C4-2B (cell line): ENCODE measurements around the gene KCNQ4.

Experiments
- ZFX ChIP-seq: fragments of 450-650 bp; IDR thresholded peaks from 2 replicates; pipeline ENCODE4 v1.6.1; 2017
- TF ChIP-seq, protein P1 (sequence below): fragments of 450-650 bp; conservative IDR thresholded peaks from 2 replicates; pipeline ENCODE4 v1.5.1; 2017; ENCODE audit warnings: mild to moderate bottlenecking

DNA sequence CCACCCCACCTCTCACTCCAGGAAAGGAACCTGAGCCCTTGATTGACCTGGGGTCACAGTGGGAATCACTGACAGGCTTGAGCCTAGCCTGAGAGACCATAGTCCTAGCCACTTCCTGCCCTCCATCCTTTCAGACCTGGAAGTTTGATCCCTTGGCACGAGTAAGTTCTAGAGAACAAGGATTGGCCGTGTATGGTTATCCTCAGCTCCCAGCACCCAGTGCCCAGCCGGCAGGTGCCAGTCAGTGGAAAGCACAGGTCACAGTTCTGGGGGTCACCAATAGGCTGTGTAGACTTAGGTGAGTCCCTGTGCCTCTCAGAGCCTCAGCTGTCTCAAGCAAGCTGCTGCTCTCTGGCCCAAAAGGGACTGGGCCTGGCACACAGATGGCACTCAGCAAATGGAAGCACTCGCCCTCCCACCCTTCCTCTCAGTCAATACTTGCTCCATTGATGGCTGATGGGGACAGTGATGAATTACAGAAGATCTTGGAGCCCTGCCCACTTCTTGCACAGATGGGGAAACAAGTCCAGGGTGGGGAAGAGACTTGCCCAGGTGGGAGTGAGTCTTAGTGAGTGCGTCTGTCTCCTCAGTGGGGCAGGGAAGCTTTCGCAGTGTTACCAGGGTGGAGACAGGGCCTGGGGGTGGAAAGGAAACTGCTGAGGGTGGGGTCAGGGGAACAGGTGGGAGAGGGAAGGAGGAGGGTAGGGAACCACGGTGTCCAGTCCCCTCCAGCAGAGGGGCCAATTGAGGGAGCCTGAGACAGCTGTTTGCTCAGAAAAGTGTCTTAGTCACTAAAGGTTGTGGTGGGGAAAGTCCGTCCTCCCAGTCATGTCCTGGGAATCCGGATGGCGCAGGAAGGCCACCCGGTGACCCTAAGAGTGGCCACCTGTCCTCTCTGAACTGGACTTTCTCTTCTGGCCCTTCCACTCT is 2.6 kb upstream of the KCNQ4 start:
- TF ChIP-seq, protein P1, sequence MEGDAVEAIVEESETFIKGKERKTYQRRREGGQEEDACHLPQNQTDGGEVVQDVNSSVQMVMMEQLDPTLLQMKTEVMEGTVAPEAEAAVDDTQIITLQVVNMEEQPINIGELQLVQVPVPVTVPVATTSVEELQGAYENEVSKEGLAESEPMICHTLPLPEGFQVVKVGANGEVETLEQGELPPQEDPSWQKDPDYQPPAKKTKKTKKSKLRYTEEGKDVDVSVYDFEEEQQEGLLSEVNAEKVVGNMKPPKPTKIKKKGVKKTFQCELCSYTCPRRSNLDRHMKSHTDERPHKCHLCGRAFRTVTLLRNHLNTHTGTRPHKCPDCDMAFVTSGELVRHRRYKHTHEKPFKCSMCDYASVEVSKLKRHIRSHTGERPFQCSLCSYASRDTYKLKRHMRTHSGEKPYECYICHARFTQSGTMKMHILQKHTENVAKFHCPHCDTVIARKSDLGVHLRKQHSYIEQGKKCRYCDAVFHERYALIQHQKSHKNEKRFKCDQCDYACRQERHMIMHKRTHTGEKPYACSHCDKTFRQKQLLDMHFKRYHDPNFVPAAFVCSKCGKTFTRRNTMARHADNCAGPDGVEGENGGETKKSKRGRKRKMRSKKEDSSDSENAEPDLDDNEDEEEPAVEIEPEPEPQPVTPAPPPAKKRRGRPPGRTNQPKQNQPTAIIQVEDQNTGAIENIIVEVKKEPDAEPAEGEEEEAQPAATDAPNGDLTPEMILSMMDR: no peak
- no peak for TF ChIP-seq ZFX
